ENCODE measurements around the gene PCDHA3.
"Not testable (repeated sequence)": the region's sequence is repeated elsewhere in the genome, so short reads cannot be mapped to it uniquely, and the experiment has no call there.

DNA sequence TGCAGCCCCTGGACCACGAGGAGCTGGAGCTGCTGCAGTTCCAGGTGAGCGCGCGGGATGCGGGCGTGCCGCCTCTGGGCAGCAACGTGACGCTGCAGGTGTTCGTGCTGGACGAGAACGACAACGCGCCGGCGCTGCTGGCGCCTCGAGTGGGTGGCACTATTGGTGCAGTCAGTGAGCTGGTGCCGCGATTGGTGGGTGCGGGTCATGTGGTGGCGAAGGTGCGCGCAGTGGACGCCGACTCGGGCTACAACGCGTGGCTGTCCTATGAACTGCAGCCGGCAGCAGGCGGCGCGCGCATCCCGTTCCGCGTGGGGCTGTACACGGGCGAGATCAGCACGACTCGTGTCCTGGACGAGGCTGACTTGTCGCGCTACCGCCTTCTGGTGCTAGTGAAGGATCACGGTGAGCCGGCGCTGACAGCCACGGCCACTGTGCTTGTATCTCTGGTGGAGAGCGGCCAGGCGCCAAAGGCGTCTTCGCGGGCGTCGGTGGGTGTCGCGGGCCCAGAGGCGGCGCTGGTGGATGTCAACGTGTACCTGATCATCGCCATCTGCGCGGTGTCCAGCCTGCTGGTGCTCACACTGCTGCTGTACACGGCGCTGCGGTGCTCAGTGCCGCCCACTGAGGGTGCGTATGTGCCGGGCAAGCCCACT is 12.9 kb upstream of the PCDHA3 start:
- TF ChIP-seq, protein P1, sequence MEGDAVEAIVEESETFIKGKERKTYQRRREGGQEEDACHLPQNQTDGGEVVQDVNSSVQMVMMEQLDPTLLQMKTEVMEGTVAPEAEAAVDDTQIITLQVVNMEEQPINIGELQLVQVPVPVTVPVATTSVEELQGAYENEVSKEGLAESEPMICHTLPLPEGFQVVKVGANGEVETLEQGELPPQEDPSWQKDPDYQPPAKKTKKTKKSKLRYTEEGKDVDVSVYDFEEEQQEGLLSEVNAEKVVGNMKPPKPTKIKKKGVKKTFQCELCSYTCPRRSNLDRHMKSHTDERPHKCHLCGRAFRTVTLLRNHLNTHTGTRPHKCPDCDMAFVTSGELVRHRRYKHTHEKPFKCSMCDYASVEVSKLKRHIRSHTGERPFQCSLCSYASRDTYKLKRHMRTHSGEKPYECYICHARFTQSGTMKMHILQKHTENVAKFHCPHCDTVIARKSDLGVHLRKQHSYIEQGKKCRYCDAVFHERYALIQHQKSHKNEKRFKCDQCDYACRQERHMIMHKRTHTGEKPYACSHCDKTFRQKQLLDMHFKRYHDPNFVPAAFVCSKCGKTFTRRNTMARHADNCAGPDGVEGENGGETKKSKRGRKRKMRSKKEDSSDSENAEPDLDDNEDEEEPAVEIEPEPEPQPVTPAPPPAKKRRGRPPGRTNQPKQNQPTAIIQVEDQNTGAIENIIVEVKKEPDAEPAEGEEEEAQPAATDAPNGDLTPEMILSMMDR (conservative IDR thresholded peaks at IDR 0.05; ENCODE audit: low read depth, low read length), result not testable (repeated sequence)
- not testable (repeated sequence) for TF ChIP-seq NFE2L2 (IDR thresholded peaks at IDR 0.05; ENCODE audit: low read depth, low read length); RAD21 (IDR thresholded peaks at IDR 0.05; ENCODE audit: low read length); MAZ (IDR thresholded peaks at IDR 0.05; ENCODE audit: borderline replicate concordance, low read depth, low read length)

Data from IMR-90 (cell line).